Nephron progenitor cell (in vitro differentiated cells): Measurements from ENCODE around the gene INPP5J.

ENCODE experiments used
- DNase-seq: peaks from one replicate; pipeline ENCODE4 v3.0.0; 2021
- H3K27ac Mint-ChIP-seq: 2 replicates; pipeline ENCODE4 v1.8.0; 2021; ENCODE audit warnings: mild to moderate bottlenecking, moderate library complexity, mixed read lengths
- H3K27me3 Mint-ChIP-seq: 2 replicates; pipeline ENCODE4 v1.8.0; 2021; ENCODE audit warnings: mild to moderate bottlenecking, low read depth, mixed read lengths; ENCODE audit not compliant: poor library complexity
- H3K36me3 Mint-ChIP-seq: 2 replicates; pipeline ENCODE4 v1.8.0; 2021; ENCODE audit warnings: low read depth, mixed read lengths
- H3K4me1 Mint-ChIP-seq: 2 replicates; pipeline ENCODE4 v1.8.0; 2021; ENCODE audit warnings: mixed read lengths
- H3K4me3 Mint-ChIP-seq: 2 replicates; pipeline ENCODE4 v1.8.0; 2021; ENCODE audit warnings: mild to moderate bottlenecking, moderate library complexity, mixed read lengths
- H3K9me3 Mint-ChIP-seq: 2 replicates; pipeline ENCODE4 v1.8.0; 2021; ENCODE audit warnings: mild to moderate bottlenecking, moderate library complexity, mixed read lengths
- CTCF ChIP-seq: fragments of 200-600 bp; sonication (generic); IDR thresholded peaks from 2 replicates; pipeline ENCODE4 v1.5.0; 2021; ENCODE audit warnings: antibody characterized with exemption

Gene INPP5J

GRCh38 chr22:31104869-31105268 lies 17.9 kb upstream of the INPP5J start:
- Mint-ChIP-seq H3K27me3 (peaks cover 38% of the 10 kb centered on the region), H3K4me3 (no peak overlapping the region), H3K4me1 (peaks cover 20% of the 10 kb centered on the region), H3K27ac (no peak overlapping the region), H3K36me3 (peaks cover 10% of the 10 kb centered on the region), H3K9me3 (no peaks in the 10 kb centered on the region)
- peak; percentile 72 for TF ChIP-seq CTCF
- DNase-seq = peak; percentile 82

GRCh38 chr22:31105282-31105929 lies 17.4 kb upstream of the INPP5J start:
- H3K4me3 Mint-ChIP-seq = peak overlapping the region; percentile 5
- no peak for DNase-seq
- H3K4me1 Mint-ChIP-seq = peaks cover 22% of the 10 kb centered on the region
- peaks cover 10% of the 10 kb centered on the region for H3K36me3 Mint-ChIP-seq
- no peak for TF ChIP-seq CTCF
- peaks cover 34% of the 10 kb centered on the region for H3K27me3 Mint-ChIP-seq
- H3K9me3 Mint-ChIP-seq = no peaks in the 10 kb centered on the region
- no peak overlapping the region for H3K27ac Mint-ChIP-seq

- Mint-ChIP-seq H3K36me3 (peaks cover 8% of the 10 kb centered on the region), H3K9me3 (no peaks in the 10 kb centered on the region), H3K27ac (no peak overlapping the region), H3K4me3 (no peak overlapping the region), H3K27me3 (peaks cover 34% of the 10 kb centered on the region), H3K4me1 (peaks cover 22% of the 10 kb centered on the region)
- no peak for DNase-seq
- no peak for TF ChIP-seq CTCF
Observed at GRCh38 chr22:31106001-31106571, 16.7 kb upstream of the INPP5J start.

- DNase-seq = no peak
- peak overlapping the region; percentile 83 for H3K4me3 Mint-ChIP-seq
- H3K9me3 Mint-ChIP-seq = no peaks in the 10 kb centered on the region
- peaks cover 34% of the 10 kb centered on the region for H3K27me3 Mint-ChIP-seq
- no peak for TF ChIP-seq CTCF
- peaks cover 3% of the 10 kb centered on the region for H3K36me3 Mint-ChIP-seq
- H3K4me1 Mint-ChIP-seq = peaks cover 22% of the 10 kb centered on the region
- H3K27ac Mint-ChIP-seq = no peak overlapping the region
Observed at GRCh38 chr22:31106731-31107177, 16.0 kb upstream of the INPP5J start.

GRCh38 chr22:31107178-31107893 lies 15.4 kb upstream of the INPP5J start, which contains the start of gene SELENOM:
Gene SELENOM, minus strand, starts transcription at chr22:31107568. Its CDS starts 63 bp downstream, at chr22:31107505.
- Mint-ChIP-seq H3K27me3 (peaks cover 36% of the 10 kb centered on the region), H3K27ac (peak within 1 kb of the TSS; percentile 3), H3K36me3 (no peaks in the 10 kb centered on the region), H3K9me3 (no peaks in the 10 kb centered on the region), H3K4me1 (peaks cover 22% of the 10 kb centered on the region), H3K4me3 (peak within 1 kb of the TSS; percentile 83)
- DNase-seq = peak; percentile 93
- peak; percentile 78 for TF ChIP-seq CTCF
